Retina (tissue), 1 donor: ENCODE measurements around the gene KRT3.
"Not testable (repeated sequence)": the region's sequence is repeated elsewhere in the genome, so short reads cannot be mapped to it uniquely, and the experiment has no call there.

Source experiments
- DNase-seq: peaks from one replicate; pipeline ENCODE4 v3.0.0-alpha.2; 2016

The KRT3 gene

DNA sequence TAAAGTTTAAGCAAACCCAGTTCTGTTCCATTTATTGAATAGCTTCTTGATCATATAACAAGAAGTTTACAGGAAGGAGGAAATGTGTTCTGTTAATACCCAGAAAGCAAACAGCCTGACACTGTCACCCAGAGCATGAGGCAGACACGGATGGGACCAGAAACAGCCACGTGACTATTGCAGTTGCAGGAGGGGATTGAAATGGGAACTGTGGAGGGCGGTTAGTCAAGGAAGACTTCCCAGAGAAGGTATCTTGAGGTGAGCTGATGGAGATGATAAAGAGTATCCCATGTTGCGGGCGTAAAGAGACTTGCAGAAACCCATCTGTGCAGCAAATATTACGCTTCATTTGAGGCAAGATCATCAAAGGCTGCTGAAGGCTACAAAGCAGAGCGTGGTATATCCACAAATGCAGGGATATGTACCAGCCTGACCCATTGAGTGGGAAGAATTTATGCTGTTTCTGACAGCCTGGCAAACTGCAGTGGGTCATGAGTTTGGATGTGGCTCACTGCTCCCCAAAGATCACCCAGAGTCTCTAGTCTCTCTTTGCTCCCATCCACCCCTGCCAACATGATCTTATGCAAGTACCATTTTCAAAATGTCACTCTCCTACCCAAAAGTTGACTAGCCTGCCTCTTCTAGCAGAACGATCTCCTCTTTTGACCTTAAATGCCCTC is 39.5 kb downstream of the KRT3 start:
- no peak for DNase-seq

DNA sequence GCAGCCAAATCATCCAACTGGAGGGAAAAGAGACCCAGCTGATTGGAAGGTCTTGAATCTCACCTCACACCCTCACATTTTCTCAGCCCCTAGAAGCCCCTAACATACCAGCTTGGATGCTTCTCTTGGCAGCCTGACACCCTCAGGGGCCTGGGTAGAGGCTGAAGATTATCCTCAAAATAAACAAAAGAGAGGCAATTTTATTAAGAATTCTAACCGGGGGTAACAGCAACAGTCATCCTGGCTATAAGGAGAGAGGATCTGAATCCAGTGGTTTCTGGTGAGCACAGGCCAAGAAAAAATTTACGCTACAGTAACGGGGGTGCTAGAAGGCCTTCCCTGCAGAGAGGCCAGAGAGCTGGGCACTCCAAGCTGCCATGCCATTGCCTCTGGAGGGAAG is 40.4 kb downstream of the KRT3 start:
- DNase-seq: no peak

DNA sequence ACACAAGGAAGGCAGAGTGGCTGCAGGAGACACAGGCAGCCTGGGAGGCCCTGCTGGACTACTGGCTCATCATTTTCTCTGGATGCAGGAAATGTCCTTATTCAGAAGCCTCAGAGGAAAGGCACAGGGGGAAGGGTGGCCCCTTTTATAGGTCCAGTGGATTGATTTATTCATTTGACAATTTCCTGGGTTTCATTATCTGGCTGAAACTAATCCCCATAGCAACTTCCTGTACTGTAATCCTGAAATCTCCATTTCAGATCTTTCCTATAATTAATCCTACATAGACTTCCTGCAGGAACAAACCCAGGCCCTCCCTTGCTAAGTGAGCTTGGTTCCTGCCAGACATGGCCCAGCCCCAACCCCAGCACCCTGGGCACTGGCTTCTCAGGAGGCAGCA is 41.8 kb downstream of the KRT3 start:
- DNase-seq: no peak

DNA sequence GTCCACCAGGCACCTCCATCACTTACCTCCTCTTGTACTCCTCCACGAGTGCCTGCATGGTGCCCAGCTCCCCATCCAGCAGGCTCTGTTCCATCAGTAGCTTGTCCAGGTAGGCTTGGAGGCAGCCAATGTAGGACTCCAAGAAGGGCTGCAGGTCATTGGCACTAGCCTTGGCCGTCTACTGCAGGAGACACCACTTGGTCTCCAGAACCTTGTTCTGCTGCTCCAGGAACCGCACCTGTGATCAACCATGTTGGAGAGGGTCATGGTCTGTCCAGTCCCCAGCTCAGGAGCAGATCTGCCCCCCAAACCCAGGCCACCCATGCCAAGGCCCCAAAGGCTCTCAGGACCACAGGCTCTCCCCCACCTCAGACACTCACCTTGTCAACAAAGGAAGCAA is 42.6 kb downstream of the KRT3 start:
- no peak for DNase-seq

DNA sequence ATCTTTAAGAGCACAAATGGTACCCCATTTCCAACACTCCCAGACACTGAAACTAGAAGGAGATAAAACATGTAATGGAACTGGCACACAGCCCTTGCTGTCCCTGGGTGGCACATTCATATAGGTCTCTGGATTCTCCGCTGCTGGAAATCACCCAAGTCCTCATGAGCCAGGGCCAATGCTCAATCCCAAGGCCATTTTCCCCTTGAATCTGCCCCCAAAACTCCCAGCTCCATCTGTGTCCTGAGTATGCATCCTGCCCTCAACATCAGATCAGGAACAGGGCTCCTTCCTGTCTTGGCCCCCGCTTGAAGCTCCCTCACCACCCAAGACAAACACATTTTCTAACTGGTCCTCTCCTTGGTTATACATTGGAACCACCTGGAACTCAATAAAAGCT is 43.4 kb downstream of the KRT3 start:
- no peak for DNase-seq

DNA sequence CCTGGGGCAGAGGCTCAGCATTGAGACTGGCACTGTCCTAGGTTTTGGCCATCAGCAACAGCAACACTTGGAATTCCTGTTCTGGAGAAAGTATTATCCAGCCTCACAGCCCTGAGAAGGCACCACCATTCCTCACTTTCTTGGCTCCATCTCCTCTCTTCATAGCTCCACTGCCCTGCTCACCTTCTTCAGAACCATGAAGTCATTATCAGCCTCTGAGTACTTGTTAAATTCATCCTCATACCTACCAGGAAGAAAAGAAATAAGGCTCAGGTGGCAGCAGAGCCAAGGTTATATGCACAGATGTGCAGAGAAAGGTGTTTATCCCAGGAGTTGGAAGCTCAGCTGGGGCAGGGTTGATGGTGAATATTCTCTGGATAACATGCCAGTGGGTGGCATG is 44.1 kb downstream of the KRT3 start:
- DNase-seq: no peak

DNA sequence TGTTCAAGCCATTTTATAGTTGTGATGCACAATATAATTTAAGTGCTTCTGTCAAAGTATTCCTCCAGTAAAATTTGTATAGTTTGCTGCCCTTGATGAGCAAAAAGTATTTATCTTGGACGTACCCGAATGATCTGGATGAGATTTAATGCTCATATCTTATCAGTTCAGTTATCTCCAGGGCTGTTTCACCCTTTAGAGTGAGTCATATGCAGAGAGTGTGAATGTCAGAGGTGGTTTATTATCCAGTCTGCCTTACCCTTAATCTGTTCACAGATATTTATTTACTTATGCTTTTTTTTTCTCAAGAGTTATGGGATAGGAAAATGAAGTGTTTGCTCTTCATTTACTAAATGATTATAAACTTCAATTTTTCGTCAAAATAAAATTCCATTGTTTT is 45.4 kb downstream of the KRT3 start:
- not testable (repeated sequence) for DNase-seq

DNA sequence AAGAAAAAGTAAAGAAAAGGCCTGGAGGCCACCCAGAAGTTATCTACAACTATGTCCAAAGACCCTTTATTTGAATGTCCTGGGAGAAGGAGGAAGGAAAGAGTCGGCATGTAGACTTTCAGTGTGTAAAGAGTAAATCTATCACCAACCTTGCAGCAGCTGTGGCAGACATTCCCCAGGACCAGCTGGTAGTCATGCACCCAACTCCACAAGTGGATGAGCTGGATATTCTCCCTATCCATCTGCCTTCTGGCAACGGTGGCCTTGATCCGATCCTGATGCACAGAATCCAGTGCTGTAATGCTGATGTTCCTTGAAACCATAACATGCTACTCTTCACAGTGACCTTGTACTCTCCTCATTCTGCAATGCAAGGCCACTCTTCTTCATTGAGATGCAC is 46.1 kb downstream of the KRT3 start:
- no peak for DNase-seq

DNA sequence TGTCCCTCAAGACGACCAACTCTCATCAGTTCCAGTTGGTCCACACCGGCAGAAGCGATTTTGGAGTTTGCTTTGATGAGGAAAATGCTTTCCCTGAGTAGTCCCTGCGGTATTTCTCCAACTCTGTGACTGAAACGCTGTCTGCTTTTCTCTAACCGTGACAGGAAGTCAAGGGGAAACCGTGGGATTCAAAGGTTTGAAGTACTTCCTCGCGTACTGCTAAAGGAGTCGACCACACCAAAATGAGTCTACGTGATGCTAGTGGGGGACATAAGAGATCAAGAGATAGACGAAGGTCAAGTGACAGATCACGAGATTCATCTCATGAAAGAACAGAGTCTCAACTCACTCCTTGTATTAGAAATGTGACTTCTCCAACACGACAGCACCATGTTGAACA is 47.3 kb downstream of the KRT3 start:
- DNase-seq: no peak

DNA sequence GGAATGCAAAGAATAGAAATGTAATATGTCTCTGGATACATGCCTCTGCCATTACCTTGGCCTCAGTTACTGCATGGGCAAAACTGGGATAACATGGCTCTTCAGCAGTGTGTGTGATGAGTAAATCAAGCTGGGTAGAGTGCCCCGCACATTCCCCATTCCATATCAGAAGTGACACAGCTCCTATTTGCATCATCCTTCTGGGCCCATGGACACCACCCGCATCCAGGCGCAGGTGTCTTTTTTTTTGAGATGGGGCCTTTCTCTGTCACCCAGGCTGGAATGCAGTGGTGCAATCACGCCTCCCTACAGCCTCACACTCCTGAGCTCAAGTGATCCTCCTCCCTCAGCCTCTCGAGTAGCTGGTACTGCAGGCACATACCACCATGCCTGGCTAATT is 50.4 kb downstream of the KRT3 start:
- no peak for DNase-seq

DNA sequence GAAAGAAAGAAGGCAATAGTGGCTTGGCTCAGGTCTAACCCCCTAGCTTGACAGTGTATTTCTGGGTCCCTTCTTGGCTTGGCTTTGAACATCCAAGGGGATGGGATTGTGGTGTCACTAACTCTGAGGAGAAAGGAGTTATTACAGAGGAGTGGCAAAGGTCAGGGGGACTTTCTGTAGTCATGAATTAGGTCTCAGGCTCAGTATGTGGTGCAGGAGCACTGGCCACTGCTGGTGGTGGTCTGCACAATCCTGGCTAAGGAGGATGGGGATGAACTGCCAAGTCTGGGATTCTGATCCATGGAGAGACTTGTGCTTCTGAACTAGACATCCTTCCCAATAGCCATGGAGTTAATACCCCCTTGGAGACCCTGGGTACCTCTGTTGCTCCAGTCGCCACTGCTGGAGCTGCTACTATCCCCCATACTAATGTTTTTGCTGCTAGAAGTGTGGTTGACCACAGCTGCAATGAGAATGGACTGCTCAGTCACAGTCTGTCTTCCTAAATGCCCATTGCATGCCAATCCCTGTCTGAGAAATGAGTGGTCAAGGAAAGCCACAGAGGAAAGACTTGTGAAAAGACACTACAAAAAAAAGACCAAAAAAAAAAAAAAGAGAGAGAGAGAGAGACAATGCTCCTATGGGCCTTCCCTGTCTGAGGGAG is 51.3 kb downstream of the KRT3 start:
- no peak for DNase-seq

DNA sequence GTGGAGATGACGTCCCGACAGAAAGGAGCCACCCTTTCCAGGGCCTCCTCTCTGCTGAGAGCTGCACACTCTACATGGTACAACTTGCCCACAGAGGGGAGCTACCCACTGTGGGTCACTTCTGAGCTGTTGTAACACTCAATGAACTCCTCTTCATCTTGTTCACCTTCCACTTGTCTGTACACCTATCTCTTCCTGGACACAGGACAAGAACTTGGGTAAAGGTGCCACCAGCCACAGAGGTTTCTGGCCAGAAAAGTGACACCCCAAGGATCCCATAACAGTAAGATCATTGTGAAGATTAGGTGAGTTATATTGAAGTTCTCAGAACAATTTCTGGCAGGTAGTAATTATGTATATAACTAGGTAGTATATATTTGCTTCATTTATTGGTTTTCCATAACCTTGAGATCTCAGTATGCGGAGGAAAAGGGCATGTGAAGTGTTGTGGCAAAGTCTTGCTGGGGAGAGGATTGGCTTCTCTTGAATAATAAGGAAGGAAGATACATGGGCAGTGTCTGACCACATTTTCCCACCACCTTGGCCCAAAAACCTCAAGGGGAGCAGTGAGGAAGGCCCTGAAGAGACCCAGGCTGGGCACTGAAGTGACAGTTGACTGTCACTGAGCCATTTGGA is 53.0 kb downstream of the KRT3 start:
- no peak for DNase-seq

DNA sequence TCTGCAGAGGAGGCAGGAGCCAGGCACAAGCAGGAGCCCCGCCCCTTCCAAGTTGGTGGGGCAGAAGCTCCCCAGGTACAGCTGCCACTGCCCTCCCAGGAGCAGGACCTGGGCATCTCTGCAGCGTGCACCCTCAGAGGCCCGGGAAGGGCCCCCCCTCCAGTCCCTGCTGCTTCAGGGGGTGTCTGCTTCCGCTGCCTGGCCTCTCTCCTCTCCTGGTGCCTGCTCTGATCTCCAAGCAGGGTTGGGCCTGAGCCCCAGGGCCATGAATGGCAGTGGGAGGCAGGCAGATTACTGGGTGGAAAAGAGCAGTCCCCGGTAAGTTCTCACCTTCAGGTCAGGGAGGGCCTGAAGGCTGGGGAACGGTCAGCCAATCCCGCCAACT is 53.7 kb downstream of the KRT3 start:
- DNase-seq: no peak

DNA sequence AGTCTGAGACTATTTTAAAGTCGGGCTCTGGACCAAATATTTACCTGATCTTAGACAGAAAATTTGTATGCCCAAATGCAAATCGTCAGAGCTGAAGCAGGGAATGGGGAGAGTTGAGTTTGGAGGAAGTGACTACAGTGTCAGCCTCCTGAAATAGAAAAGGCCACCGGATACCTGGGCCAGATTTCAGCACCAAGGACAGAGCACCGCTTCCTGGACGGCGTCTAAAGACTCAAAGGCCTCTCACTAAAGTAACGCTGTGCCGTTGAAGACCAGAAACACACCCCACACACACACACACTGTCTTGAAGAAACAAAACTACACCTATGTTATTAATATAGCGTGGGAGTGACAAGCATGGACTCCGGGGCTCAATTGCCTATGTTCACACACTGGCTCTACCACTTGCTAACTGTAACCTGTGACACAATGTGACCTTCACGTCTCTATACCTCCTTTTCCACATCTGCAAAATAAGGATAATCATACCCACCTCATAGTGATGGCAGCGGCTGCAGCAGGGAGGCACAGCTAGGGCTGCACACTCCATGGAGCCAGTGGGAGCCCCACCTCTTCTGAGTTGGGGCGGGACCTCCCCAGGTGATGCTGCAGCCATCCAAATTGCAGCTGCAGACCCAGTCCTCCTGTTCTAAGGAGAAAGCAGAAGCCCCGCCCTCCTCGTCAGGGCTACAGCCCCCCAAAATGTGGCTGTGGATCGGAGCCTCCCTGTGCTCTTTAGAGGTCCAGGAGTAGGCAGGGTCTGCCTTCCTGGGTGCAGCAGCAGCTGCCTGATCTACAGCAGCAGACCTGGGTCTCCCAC is 54.3 kb downstream of the KRT3 start:
- DNase-seq: peak; percentile 41

DNA sequence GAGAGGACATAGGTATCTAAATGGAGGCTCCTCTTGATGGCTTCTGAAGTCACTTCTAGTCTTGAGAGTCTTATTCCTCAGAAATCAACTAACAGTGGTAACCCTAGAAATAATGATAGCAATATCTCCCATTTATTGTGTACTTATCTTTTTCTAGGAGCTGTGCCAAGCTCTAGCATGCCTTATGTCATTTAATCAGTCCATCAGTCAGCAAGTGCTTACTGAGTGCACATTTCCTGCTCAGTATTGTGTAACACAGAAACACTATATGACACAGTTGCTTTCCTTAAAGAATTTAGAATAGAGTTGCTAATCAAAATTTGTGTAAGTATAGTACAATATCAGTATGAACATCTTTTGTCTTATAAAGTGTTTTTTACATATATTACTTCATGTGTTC is 55.3 kb downstream of the KRT3 start:
- DNase-seq: no peak

DNA sequence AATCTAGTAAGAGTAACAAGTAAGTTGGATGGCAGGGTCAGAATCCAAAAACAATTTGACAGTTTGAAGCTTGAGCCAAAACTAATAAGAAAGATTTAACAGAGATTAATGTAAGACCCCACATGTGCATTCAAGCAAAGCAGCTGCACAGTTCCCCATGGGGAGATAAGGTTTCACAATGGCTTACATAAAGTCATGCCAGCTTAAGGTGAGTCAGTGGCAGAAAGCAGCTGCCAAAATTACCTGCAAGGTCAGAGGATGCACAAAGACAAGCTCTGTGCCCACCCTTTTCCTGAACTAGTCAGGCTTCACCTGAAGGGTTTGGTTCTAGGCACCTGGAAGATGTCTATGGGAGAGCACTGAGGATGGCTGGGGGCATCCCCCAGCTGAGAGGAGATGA is 56.0 kb downstream of the KRT3 start:
- DNase-seq: no peak
